ENCODE measurements around the gene CRTC1.

CRTC1 gene

DNA sequence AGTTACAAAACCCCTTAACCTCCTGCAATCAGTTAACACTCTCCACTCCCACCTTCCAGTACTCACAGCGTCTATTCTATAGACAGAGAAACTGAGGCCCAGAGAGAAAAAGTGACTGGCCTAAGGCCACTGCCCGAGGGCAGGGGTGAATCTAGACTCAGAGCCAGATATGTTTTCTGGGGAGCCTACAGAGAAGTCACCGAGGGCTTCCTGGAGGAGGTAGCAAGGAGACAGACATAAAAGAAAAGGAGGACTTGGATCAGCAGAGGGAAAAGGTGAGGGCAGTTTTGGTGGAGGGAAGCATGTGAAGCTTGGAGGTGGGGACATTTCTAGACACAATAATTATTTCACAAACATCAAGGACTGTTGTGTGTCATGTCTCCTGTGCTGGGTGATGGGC is 109.2 kb downstream of the CRTC1 start:
- no peak for TF ChIP-seq GATA2 (IDR thresholded peaks at IDR 0.05; ENCODE audit: low read depth, low read length)
- TF ChIP-seq GATA3 (IDR thresholded peaks at IDR 0.05; ENCODE audit: low read depth, low read length), result no peak

DNA sequence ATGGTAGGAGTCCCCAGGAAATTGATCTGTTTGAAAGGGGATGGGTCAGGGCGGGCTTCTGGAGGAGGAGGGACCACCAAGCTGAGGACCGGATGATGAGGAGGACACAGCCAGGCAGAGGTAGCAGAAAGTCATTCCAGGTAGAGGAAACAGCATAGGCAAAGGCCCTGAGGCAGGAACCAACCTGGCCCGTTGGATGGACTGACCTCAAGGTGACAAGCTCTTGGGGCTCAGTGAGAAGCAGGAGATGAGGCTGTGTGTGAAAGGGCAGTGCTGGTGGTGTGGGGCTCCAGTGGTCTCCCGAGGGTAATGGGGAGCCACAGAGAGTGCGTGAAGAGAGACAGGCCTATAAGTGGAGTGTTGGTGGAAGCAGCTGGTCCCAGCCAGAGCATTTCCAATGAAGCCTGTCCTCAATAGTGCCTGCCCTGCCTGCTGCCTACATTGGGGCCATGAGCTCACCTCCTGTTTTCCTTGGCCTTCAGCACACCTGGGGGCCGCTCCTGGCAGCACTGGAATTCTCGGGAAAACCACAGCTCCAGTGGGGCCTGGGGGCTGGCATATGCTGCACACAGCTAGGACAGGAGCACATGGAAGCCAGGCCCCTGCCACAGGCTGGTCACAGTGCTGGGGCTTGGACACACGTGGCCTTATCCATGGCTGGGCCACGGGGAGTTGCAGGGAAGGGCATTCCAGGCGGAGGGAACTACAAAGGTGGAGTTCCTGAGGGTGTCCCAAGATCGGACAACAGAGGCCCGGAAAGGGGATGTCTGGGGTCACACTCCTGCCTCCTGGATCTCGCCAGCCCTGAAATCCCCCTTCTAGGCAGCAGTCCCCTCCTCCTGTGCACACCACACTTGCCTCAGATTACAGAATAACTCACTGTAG is 109.9 kb downstream of the CRTC1 start:
- TF ChIP-seq GATA2 (IDR thresholded peaks at IDR 0.05; ENCODE audit: low read depth, low read length) (no peak), GATA3 (IDR thresholded peaks at IDR 0.05; ENCODE audit: low read depth, low read length) (no peak)

DNA sequence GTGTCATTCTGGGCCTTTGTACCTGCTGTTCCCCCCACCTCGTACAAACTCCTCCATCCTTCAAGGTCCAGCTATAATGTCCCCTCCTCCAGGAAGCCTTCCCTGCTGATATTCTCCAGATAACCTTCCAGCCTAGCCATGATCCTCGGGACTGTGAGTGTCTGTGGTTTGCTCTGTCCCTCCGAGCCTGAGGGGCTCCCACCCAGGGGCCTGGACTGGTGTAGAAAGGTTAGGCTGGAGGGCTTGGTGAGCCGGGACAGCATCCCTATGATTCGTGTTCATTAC is 110.5 kb downstream of the CRTC1 start:
- TF ChIP-seq GATA2 (IDR thresholded peaks at IDR 0.05; ENCODE audit: low read depth, low read length) (no peak), GATA3 (IDR thresholded peaks at IDR 0.05; ENCODE audit: low read depth, low read length) (no peak)

DNA sequence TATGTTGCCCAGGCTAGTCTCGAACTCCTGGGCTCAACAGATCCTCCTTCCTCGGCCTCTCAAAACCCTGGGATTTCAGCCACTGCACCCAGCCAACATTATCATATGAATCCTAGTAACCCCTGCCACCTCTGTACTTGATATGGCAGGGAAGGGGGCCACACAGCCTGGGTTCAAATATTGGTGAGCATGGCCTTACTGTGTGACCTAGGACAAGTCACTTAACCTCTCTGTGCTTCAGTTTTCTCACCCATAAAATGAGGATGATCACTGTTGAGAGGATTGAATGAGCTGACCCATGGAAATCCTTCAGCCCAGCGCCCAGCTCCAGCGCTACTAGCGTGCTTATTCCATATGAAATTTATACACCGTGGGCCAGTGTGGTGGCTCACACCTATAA is 111.2 kb downstream of the CRTC1 start:
- TF ChIP-seq GATA2 (IDR thresholded peaks at IDR 0.05; ENCODE audit: low read depth, low read length) (no peak), GATA3 (IDR thresholded peaks at IDR 0.05; ENCODE audit: low read depth, low read length) (no peak)

DNA sequence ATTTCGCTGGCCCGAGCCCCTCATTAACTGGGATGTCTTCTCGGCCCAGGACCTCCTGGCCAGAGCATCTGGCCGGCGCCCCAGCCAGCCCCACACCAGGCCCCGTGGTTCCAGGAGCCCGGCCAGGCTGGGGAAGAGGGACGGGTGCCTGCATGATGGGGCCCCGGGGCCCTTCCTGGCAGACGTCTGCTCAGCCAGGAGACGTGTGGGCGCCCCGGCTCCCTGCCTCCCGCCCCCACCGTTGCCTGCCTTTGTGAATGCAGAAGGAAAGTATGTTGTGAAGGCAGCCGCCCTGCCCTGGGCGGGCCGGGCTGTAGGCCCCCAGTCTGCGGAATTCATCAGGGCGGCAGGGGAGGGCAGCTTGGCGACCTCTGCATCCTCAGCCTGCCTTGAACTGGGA is 112.1 kb downstream of the CRTC1 start:
- TF ChIP-seq GATA3 (IDR thresholded peaks at IDR 0.05; ENCODE audit: low read depth, low read length), result no peak
- no peak for TF ChIP-seq GATA2 (IDR thresholded peaks at IDR 0.05; ENCODE audit: low read depth, low read length)

DNA sequence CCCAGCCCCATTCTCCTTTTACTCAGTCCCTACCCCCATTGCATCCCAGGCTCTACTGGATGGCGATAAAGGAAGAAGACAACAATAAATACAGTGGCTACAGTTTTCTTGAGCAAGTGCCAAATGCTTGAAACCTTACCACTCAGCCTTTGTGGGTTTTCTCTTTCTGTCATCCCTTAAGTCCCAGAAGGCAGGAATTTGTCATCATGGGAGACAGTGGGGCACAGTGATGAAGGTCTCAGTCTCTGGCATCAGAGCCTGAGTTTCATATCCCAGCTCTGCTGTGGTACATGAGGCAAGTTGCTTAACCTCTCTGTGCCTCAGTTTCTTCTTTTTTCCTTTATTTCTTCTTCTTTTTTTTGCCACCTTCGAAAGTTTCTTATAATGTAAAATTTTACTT is 112.8 kb downstream of the CRTC1 start:
- TF ChIP-seq GATA3 (IDR thresholded peaks at IDR 0.05; ENCODE audit: low read depth, low read length) (no peak), GATA2 (IDR thresholded peaks at IDR 0.05; ENCODE audit: low read depth, low read length) (no peak)

DNA sequence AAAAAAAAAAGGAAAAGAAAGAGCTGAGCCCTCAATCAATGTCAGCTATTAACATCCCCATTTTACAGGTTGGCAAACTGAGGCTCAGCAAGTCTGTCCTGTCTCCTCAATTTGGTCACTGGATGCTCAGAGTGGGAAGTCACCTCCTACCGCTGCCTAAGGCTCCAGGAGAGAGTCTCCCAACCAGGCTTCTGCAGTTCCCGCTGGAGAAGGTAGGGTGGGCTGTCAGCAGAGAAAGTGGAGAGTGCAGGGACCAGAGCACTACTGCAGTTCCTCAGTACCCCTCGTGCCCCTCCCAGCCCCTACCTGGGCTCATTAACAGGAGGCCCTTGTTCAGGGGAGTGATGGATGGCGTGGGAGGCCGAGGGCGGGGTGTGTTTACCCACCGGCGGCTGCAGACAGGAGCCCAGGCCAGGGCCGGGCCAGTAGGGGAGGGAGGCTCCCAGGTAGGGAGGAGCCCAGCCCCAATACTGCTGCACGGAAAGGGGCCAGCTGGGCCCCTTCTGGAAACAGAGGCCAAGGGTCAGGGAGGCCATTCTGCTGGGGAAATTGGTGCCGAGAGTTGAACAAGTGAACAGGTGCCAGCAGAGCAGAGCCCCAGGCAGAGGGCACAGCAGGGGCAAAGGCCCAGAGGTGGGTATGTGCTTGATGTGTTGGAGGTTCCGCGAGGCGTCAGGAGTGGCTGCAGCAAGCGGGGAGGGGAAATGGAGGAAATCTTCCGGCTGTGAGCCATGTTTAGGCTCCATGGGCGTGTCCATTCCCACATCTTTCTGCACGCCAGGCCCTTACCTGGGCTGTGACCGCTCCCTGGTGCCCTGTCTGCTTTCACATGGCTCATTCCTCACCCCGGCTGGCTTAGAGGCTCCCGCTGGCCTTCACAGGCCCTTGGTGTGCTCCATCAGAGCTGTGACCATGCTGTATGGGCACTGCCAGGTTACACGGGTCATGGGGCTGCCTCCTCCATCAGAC is 115.2 kb downstream of the CRTC1 start:
- TF ChIP-seq GATA3 (IDR thresholded peaks at IDR 0.05; ENCODE audit: low read depth, low read length) (no peak), GATA2 (IDR thresholded peaks at IDR 0.05; ENCODE audit: low read depth, low read length) (no peak)

DNA sequence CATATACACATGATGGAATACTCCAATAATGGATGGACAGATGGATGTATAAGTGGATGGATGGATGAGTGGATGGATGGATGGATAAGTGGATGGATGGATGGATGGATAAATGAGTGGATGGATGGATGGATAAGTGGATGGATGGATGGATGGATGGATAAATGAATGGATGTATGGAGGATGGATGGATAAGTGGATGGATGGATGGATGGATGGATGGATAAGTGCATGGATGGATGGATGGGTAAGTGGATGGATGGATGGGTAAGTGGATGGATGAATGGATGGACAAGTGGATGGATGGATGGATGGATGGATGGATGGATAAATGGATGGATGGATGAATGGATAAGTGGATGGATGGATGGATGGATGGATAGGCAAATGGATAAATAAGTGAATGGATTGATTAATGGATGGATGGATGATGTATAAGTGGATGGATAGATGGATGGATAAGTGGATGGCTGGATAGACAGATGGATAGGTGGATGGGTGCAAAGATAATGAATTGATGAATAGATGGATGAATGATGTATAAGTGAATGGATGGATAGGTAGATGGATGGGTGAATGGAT is 116.0 kb downstream of the CRTC1 start:
- no peak for TF ChIP-seq GATA3 (IDR thresholded peaks at IDR 0.05; ENCODE audit: low read depth, low read length)
- no peak for TF ChIP-seq GATA2 (IDR thresholded peaks at IDR 0.05; ENCODE audit: low read depth, low read length)

DNA sequence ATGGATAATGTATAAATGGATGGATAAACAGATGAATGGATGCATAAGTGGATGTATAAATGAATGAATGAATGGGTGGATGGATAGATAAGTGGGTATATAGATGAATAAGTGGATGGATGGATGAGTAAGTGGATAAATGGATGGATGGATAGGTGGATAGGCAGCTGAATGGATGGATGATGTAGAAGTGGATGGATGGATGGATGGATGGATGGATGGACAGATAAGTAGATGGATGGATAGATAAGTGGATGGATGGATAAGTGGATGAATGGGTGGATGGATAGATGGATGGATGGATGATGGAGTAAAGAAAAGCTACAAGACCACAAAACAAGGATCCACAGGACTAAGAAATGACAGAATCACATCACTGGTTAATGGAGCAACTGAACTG is 116.6 kb downstream of the CRTC1 start:
- no peak for TF ChIP-seq GATA2 (IDR thresholded peaks at IDR 0.05; ENCODE audit: low read depth, low read length)
- no peak for TF ChIP-seq GATA3 (IDR thresholded peaks at IDR 0.05; ENCODE audit: low read depth, low read length)

DNA sequence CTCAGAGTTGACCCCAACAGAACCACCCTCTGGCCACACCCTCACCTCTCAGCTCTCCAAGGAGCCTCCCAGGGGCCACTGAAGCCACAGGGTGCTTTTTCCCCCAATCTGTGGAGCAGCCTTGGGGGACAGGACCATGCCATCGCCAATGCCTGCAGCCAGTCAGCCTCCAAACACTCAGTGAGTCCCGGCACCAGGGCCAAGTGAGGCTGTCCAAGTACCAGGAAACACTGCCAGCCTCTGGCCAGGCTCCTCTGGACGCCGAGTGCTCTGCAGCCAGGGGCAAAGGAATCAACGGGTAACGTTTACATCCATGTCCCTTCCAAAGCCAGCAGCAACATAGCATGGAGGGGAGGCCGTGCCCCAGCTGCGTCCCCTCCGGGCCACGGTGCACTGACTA is 117.2 kb downstream of the CRTC1 start:
- TF ChIP-seq GATA2 (IDR thresholded peaks at IDR 0.05; ENCODE audit: low read depth, low read length), result no peak
- TF ChIP-seq GATA3 (IDR thresholded peaks at IDR 0.05; ENCODE audit: low read depth, low read length), result no peak

DNA sequence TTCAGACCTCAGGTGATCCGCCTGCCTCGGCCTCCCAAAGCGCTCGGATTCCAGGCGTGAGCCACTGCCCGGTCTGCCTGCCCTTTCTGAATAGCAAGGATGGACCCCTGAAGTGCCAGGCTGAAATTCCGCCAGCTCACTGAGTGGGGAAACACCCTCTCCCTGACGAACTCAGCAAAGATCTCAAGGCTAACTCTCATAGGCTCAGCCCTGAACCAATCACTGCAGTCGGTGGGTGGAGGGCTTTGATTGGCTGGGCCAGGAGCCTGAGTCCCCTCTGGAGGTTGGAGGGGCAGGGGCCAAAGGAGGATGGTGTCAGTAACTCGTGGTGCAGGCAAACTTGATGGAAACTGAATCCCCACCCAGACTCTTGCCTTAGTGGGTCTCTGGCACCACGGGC is 118.9 kb downstream of the CRTC1 start:
- no peak for TF ChIP-seq GATA2 (IDR thresholded peaks at IDR 0.05; ENCODE audit: low read depth, low read length)
- no peak for TF ChIP-seq GATA3 (IDR thresholded peaks at IDR 0.05; ENCODE audit: low read depth, low read length)

DNA sequence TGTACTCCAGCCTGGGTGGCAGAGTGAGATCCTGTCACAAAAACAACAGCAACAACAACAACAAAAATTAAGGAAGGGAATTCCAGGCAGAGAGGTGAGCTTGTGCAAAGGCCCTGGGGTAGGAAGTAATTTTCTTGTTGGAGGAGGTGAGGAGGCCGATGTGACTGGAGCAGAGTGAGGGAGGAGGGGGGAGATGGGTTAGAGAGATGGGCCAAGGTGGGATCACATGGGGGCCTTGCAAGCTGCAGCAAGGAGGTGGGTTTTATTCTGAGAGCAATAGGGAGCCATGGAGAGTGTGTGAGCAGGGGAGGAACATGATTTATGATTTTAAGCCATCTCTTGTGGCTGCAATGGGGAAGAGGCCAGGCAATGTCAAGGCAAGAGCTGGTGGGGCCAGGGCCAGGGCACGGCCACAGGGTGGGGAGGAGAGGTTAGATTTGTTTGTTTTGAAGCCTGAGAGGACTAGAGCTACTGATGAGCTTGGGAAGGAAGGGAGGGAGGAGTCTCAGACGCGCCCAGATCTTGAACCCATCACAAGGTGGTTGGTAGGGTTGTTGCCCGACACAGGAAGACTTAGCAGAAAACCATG is 120.2 kb downstream of the CRTC1 start:
- TF ChIP-seq GATA2 (IDR thresholded peaks at IDR 0.05; ENCODE audit: low read depth, low read length) (no peak), GATA3 (IDR thresholded peaks at IDR 0.05; ENCODE audit: low read depth, low read length) (no peak)

DNA sequence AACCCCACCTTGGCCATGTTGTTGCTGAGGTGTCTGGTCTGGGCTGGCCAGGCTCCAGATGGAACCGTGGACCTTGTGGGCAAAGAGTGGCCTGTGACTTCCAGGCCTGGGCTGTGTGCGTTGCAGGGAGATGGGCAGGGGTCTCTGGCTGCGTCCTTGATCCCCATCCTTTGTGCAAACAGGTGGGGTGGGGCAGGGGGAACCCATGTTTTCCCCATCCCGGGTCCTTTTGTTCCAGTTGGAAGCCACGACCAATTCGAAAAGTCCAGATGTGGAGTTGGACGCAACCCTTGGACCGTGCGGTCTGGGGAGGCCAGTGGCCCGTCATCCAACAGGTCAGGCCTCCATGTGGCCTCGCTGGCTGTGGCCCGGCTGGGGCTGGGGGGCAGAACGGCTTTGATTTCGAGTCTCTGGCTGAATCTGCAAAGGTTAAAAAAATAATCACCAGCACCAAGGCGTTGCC is 120.7 kb downstream of the CRTC1 start:
- no peak for TF ChIP-seq GATA2 (IDR thresholded peaks at IDR 0.05; ENCODE audit: low read depth, low read length)
- TF ChIP-seq GATA3 (IDR thresholded peaks at IDR 0.05; ENCODE audit: low read depth, low read length), result no peak

DNA sequence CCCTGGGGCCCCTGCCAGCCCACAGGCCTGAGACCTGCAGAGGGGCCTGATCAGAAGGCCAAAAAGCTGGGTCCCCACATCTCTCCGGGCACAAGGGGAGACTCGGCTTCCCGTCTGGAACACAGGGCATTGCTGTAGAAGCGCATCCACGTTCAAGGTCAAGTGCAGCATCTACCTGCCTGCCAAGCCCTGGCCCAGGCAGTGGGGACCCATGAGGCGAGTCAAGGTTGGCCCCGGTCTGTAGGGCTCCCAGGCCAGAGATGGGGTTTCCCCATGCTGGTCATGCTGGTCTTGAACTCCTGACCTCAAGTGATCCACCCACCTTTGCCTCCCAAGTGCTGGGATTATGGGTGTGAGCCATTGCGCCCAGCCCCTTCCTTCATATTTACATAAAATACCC is 121.2 kb downstream of the CRTC1 start:
- TF ChIP-seq GATA3 (IDR thresholded peaks at IDR 0.05; ENCODE audit: low read depth, low read length) (no peak), GATA2 (IDR thresholded peaks at IDR 0.05; ENCODE audit: low read depth, low read length) (no peak)
